22Rv1 (cell line): ENCODE results near the gene FADS3.
A peak's percentile ranks its signal among the peaks of the same experiment; 100 is the strongest.

Experiments
- H3K27ac ChIP-seq: fragments of 450-650 bp; 2 replicates; pipeline ENCODE4 v1.5.1; 2017
- ZFX ChIP-seq: fragments of 450-650 bp; IDR thresholded peaks from 2 replicates; pipeline ENCODE4 v1.6.1; 2017; ENCODE audit warnings: antibody characterized with exemption, borderline replicate concordance
- TF ChIP-seq, protein P1 (sequence below): fragments of 450-650 bp; IDR thresholded peaks from 2 replicates; pipeline ENCODE4 v1.5.1; 2017; ENCODE audit warnings: mild to moderate bottlenecking

Gene FADS3

GRCh38 chr11:61902313-61902712, 11.0 kb upstream of the FADS3 start:
- H3K27ac ChIP-seq: no peak overlapping the region
- no peak for TF ChIP-seq ZFX
- TF ChIP-seq, protein P1, sequence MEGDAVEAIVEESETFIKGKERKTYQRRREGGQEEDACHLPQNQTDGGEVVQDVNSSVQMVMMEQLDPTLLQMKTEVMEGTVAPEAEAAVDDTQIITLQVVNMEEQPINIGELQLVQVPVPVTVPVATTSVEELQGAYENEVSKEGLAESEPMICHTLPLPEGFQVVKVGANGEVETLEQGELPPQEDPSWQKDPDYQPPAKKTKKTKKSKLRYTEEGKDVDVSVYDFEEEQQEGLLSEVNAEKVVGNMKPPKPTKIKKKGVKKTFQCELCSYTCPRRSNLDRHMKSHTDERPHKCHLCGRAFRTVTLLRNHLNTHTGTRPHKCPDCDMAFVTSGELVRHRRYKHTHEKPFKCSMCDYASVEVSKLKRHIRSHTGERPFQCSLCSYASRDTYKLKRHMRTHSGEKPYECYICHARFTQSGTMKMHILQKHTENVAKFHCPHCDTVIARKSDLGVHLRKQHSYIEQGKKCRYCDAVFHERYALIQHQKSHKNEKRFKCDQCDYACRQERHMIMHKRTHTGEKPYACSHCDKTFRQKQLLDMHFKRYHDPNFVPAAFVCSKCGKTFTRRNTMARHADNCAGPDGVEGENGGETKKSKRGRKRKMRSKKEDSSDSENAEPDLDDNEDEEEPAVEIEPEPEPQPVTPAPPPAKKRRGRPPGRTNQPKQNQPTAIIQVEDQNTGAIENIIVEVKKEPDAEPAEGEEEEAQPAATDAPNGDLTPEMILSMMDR: no peak

DNA sequence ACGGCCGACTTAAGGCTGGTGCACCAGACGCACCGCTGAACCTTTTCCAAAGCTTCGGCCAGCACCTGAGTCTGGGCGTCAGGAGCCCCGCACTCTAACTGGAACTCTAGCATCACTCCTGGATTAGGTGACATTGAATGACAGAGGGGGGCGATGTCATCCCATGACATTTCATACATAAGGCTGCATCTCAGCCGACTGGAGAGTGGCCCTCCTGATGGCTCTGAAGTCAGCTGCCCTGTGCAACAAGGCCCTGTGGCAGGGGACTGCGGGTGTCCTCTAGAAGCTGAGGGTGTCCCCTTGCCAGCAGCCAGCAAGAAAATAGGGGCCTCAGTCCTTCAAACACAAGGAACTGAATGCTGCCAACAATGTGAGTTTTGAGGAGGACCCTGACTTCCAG, 10.1 kb upstream of the FADS3 start:
- TF ChIP-seq, protein P1: no peak
- no peak for TF ChIP-seq ZFX
- no peak overlapping the region for H3K27ac ChIP-seq

- TF ChIP-seq ZFX: no peak
- TF ChIP-seq, protein P1: no peak
- no peak overlapping the region for H3K27ac ChIP-seq
Observed at GRCh38 chr11:61900251-61900650, 8.9 kb upstream of the FADS3 start.

GRCh38 chr11:61899146-61899841, 7.9 kb upstream of the FADS3 start:
- TF ChIP-seq, protein P1: peak; percentile 98
- TF ChIP-seq ZFX: no peak
- H3K27ac ChIP-seq: no peak overlapping the region

DNA sequence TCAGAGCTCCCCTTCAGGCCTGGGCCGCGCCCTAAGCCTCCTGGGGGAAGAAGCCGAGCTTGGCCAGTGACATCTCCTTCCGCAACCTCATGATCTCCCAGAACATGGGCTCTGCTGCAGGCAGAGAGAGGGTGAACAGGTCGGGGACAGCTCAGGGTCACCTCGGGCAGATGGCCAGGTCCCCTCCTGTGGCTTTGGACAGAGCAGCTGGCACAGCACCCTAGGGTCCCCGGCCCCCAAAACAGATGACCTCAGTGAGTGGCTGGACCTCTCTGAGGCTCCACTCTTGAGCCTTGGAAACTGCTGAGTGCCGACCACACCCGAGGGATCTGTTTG, 6.9 kb upstream of the FADS3 start:
- TF ChIP-seq, protein P1: no peak
- TF ChIP-seq ZFX: no peak
- H3K27ac ChIP-seq: no peak overlapping the region

DNA sequence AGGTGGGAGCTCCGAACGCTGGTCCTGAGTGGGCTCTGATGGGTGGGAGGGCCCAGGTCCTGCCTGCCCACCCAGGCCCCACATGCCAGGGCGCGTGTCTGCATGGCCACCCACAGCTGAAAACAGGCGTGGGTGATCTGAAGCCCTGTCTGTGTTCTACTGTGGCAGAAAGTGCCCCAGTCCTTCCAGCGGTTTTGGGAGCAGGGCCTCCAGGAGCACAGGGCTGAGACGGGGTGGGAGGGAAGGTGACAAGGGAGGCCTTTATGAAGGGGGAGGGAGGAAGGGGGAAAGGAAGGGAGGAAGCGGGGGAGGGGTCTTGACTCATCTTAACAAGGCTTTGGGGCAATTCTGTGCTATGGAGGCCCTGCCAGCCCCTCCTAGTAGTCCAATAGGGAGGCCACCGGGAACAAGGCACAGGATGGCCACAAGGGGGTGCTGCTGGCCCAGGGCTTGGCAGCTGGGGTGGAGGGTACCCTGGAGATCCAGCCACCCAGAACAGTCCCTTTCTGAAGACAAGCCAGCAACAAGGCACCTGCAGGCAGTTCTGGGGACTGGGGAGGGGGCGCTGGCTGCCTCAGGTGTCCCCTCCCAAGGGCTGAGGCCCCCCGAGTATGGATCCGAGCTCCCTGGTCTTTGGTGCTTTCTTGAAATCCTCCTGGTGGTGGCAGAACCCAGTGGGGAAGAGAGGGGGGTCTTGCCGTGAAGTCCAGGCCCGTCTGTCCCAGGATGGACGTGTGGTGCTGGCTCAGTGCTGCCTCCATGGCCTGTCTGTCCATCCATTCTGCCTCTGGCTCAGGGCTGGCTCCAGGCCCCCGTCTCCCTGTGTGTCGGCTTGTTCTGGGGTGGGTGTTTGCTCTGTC, 6.3 kb upstream of the FADS3 start:
- H3K27ac ChIP-seq: no peak overlapping the region
- no peak for TF ChIP-seq ZFX
- TF ChIP-seq, protein P1: peak; percentile 91
